K562 (cell line): Measurements from ENCODE around the gene CHST10. TPM values are rescaled to one million over a fixed set of nuclear protein-coding genes. Genes with fewer than 3 reads are reported as not detected.
"Not testable (repeated sequence)": the region's sequence is repeated elsewhere in the genome, so short reads cannot be mapped to it uniquely, and the experiment has no call there.

Experiments
- ATAC-seq: fragments of 200-7000 bp; cut with Tn5 transposase; 3 replicates; pipeline ENCODE4 v1.9.1; 2020; ENCODE audit warnings: moderate library complexity
- BruUV-seq: library from RNA; stranded (reverse); fragments of 400-500 nt; replicated peaks from 2 replicates; lab custom pipeline; 2021; lab: Mats Ljungman, UMichigan
- CTCF ChIA-PET: fragments of 300-600 bp; formaldehyde crosslinking; extraction: SDS; loops from one replicate; lab custom pipeline; 2021; ENCODE audit warnings: low intra/inter-chr PET ratio; lab: Yijun Ruan, JAX
- POLR2A ChIA-PET: fragments of 300-600, 350-650 bp; sonication (Branson Sonifier 250); formaldehyde crosslinking; extraction: SDS; loops from one replicate; lab custom pipeline; 2021; ENCODE audit warnings: antibody characterized with exemption, inconsistent platforms; lab: Yijun Ruan, JAX
- DNase-seq, 4 experiments: peaks; one replicate each; pipeline versions ENCODE4 v3.0.0 to v3.0.0-alpha.2; 2011 to 2018; ENCODE audit warnings: low spot score in 3 of 4, mixed read lengths in 3 of 4; ENCODE audit errors: extremely low read depth in 1 of 4
- FAIRE-seq: peaks from 2 replicates; lab custom pipeline; 2011; peaks lifted over from hg19 to GRCh38; lab: Jason Lieb, UNC
- H2AFZ ChIP-seq: 2 replicates; pipeline ENCODE4 v1.6.0; 2011; ENCODE audit warnings: low read depth, low read length, control low read depth, inconsistent platforms
- H3K27ac ChIP-seq: fragments of 200-600 bp; 3 replicates; pipeline ENCODE4 v1.8.0; 2011; ENCODE audit warnings: low read depth, mild to moderate bottlenecking, control low read depth, inconsistent platforms, low read length, moderate library complexity, mixed read lengths; ENCODE audit errors: extremely low read depth
- H3K27me3 ChIP-seq, 2 experiments: fragments of 300-600 bp in 1 of 2; 2 replicates in 1 of 2; 3 replicates in 1 of 2; pipeline versions ENCODE4 v1.6.0 to v1.8.0; 2011; ENCODE audit warnings: inconsistent platforms in 2 of 2, low read length in 2 of 2, mild to moderate bottlenecking in 1 of 2, mixed read lengths in 1 of 2, moderate library complexity in 1 of 2; ENCODE audit not compliant: control insufficient read depth in 2 of 2, insufficient read depth in 2 of 2
- H3K36me3 ChIP-seq: fragments of 300-600 bp; 3 replicates; pipeline ENCODE4 v1.8.0; 2011; ENCODE audit warnings: mild to moderate bottlenecking, low read length, inconsistent platforms; ENCODE audit not compliant: control insufficient read depth, insufficient read depth
- H3K4me1 ChIP-seq, 2 experiments: fragments of 200-600 bp in 1 of 2; replicated peaks in 1 of 2; 2 replicates in 1 of 2; 3 replicates in 1 of 2; pipeline versions ENCODE4 v1.5.1 to v1.8.0; 2011; ENCODE audit warnings: inconsistent platforms in 2 of 2, low read length in 2 of 2, mild to moderate bottlenecking in 1 of 2, mixed read lengths in 1 of 2, moderate library complexity in 1 of 2; ENCODE audit not compliant: control insufficient read depth in 2 of 2, insufficient read depth in 2 of 2
- H3K4me2 ChIP-seq: 2 replicates; pipeline ENCODE4 v1.6.1; 2011; ENCODE audit warnings: low read length, control low read depth, inconsistent platforms, mixed read lengths; ENCODE audit not compliant: insufficient read depth
- H3K4me3 ChIP-seq: fragments of 200-600 bp; sonication (generic), shearing (Covaris generic); 2 replicates; pipeline ENCODE4 v1.5.1; 2016; ENCODE audit warnings: control low read depth, inconsistent platforms
- H3K79me2 ChIP-seq: fragments of 200-600 bp; 3 replicates; pipeline ENCODE4 v1.8.0; 2011; ENCODE audit warnings: low read length, inconsistent platforms; ENCODE audit not compliant: control insufficient read depth, insufficient read depth
- H3K9ac ChIP-seq, 2 experiments: 2 replicates each; pipeline versions ENCODE4 v1.6.0 to v1.6.1; 2011; ENCODE audit warnings: low read depth in 2 of 2, low read length in 2 of 2, control low read depth in 1 of 2, inconsistent platforms in 1 of 2, mild to moderate bottlenecking in 1 of 2, mixed read lengths in 1 of 2; ENCODE audit not compliant: insufficient read depth in 1 of 2
- H3K9me1 ChIP-seq: one replicate; pipeline ENCODE4 v1.6.0; 2011; ENCODE audit warnings: inconsistent platforms, mild to moderate bottlenecking, low read length, moderate library complexity; ENCODE audit not compliant: control insufficient read depth, insufficient read depth
- H3K9me3 ChIP-seq: replicated peaks from 2 replicates; pipeline ENCODE4 v1.5.1; 2011; ENCODE audit warnings: low read depth, low read length, inconsistent platforms; ENCODE audit not compliant: control insufficient read depth, insufficient read depth
- H4K20me1 ChIP-seq: replicated peaks from 2 replicates; pipeline ENCODE4 v1.6.1; 2011; ENCODE audit warnings: low read length, inconsistent platforms, mixed read lengths; ENCODE audit not compliant: control insufficient read depth, insufficient read depth
- CBX3 ChIP-seq, 2 experiments: IDR thresholded peaks; 1 replicate in 1 of 2; 2 replicates in 1 of 2; pipeline ENCODE4 v1.6.1; 2012; ENCODE audit warnings: inconsistent platforms in 2 of 2, low read length in 2 of 2, borderline replicate concordance in 1 of 2, control low read depth in 1 of 2
- CBX5 ChIP-seq: IDR thresholded peaks from 2 replicates; pipeline ENCODE4 v1.6.1; 2014; ENCODE audit warnings: low read depth, borderline replicate concordance
- CXXC5 ChIP-seq: fragments of 250-450 bp; sonication (Bioruptor Pico); IDR thresholded peaks from 2 replicates; pipeline ENCODE4 v1.8.0; 2022; ENCODE audit warnings: inconsistent platforms, mild to moderate bottlenecking, moderate library complexity
- NFIC ChIP-seq: fragments of 450-650 bp; IDR thresholded peaks from 2 replicates; pipeline ENCODE4 v1.6.1; 2017; ENCODE audit warnings: mild to moderate bottlenecking, inconsistent platforms
- TRIM28 ChIP-seq: fragments of 450-650 bp; IDR thresholded peaks from 2 replicates; pipeline ENCODE4 v1.6.1; 2017
- UBTF ChIP-seq, 2 experiments: IDR thresholded peaks; 2 replicates each; pipeline ENCODE4 v1.6.1; 2012; ENCODE audit warnings: improper control_type of control experiment in 2 of 2, low read depth in 2 of 2, low read length in 2 of 2, borderline replicate concordance in 1 of 2
- ZNF280A ChIP-seq: fragments of 450-650 bp; IDR thresholded peaks from 2 replicates; pipeline ENCODE4 v1.6.1; 2018; ENCODE audit warnings: mild to moderate bottlenecking, low read depth; ENCODE audit not compliant: partially characterized antibody
- WGBS: fragments of 100-300 bp; shearing (Covaris generic); methylation state at CpG from one replicate; pipeline ENCODE4 v1.1.6; 2016; ENCODE audit warnings: low coverage, mixed read lengths; ENCODE audit not compliant: insufficient coverage; ENCODE audit errors: missing lambda C conversion rate; 5-methylcytosine and 5-hydroxymethylcytosine counted together
- in situ Hi-C: fragments of 300-500 bp; cut with MboI; formaldehyde crosslinking; loops from 4 replicates; pipeline ENCODE4 v1.15.0; 2018; ENCODE audit warnings: inconsistent platforms, mixed read lengths
- intact Hi-C: fragments of 100-400 bp; cut with micrococcal nuclease; formaldehyde crosslinking; loops from 2 replicates; pipeline ENCODE4 v1.14.2; 2022
- polyA plus RNA-seq, 8 experiments: library from polyadenylated mRNA; depleted of rRNA in 4 of 8; stranded (reverse) in 5 of 8; unstranded in 3 of 8; fragments of >200 nt; fragmentation: Nextera tagmentation in 2 of 8; fragmentation: Illumina TruSeq in 1 of 8; extraction: Ambion mirVana in 2 of 8; extraction: Trizol in 1 of 8; gene quantifications; 2 replicates each; pipeline versions ENCODE4 v1.2.1 to v1.2.3, GENCODE V29; 2011 to 2014; ENCODE audit warnings: inconsistent platforms in 1 of 8, missing spikeins in 1 of 8
- total RNA-seq, 7 experiments: library from RNA; depleted of rRNA in 6 of 7; stranded (reverse); fragments of >200 nt in 6 of 7; fragmentation: Illumina TruSeq in 2 of 7; extraction: Trizol in 2 of 7; gene quantifications; 2 replicates each; pipeline versions ENCODE4 v1.2.1 to v1.2.3, GENCODE V29; 2011 to 2021; ENCODE audit warnings: low replicate concordance in 1 of 7

CHST10 gene
- total and polyA plus RNA-seq, 9 of the 15 experiments (the other 6 are each of a cell fraction or from before 2014, with no cell fraction given), result 1.3 to 30.9 (median 19.3) TPM

- no peaks in the 10 kb centered on the region for H4K20me1 ChIP-seq
- POLR2A ChIA-PET, result no interaction called here
- 12% methylated on average over 3 of the region's 3 CpGs for WGBS
- in situ Hi-C loops (no loop called here), intact Hi-C loops (no loop called here)
- H3K9me3 ChIP-seq, result no peaks in the 10 kb centered on the region
- no peaks in the 10 kb centered on the region for H3K36me3 ChIP-seq
- H3K9me1 ChIP-seq, result no peaks in the 10 kb centered on the region
- TF ChIP-seq NFIC (peak; percentile 44), UBTF (IDR thresholded peaks at IDR 0.05; ENCODE audit: borderline replicate concordance in 1 of 2, low read depth in 2 of 2, low read length in 2 of 2) (no peak)
- peak in 1 of 4 experiments; percentile 16 for DNase-seq
- H3K4me3 ChIP-seq, result no peak overlapping the region
- CTCF ChIA-PET, result no interaction called here
- H3K4me1 ChIP-seq, result no peaks in the 10 kb centered on the region
- no peaks in the 10 kb centered on the region for H3K27me3 ChIP-seq
- no peak overlapping the region for H3K27ac ChIP-seq
- H2AFZ ChIP-seq, result no peak overlapping the region
- H3K9ac ChIP-seq, result no peak overlapping the region
- no peak for FAIRE-seq
- H3K79me2 ChIP-seq, result no peaks in the 10 kb centered on the region
- no peak overlapping the region for H3K4me2 ChIP-seq
- no TSS peak for BruUV-seq
- no peak for ATAC-seq
Measured at GRCh38 chr2:100365434-100365833, 52.0 kb downstream of the CHST10 start.

GRCh38 chr2:100362269-100362668 is 55.2 kb downstream of the CHST10 start:
- H3K27me3 ChIP-seq, H4K20me1 ChIP-seq, intact Hi-C loops, H3K9me3 ChIP-seq, H2AFZ ChIP-seq, POLR2A ChIA-PET, H3K4me1 ChIP-seq, CTCF ChIA-PET, in situ Hi-C loops, H3K36me3 ChIP-seq, H3K9ac ChIP-seq, H3K27ac ChIP-seq, H3K4me3 ChIP-seq, ATAC-seq, H3K79me2 ChIP-seq, FAIRE-seq, H3K9me1 ChIP-seq, H3K4me2 ChIP-seq, BruUV-seq, DNase-seq: not testable (repeated sequence)
- 40% methylated on average over 7 of the region's 7 CpGs for WGBS
- TF ChIP-seq CBX5, result peak; percentile 90
- peak; percentile 47; the same call in 1 of the 2 replicates for TF ChIP-seq TRIM28
- TF ChIP-seq CBX3 (IDR thresholded peaks at IDR 0.05; ENCODE audit: borderline replicate concordance in 1 of 2, low read length in 2 of 2), result peak in 1 of 2 experiments; percentile 57; a peak in 1 of 3 replicates
- TF ChIP-seq ZNF280A, result peak; percentile 70
- TF ChIP-seq CXXC5 (CRISPR knock-in tag), result 0 out of 2 replicates have a peak, but pooled peaks have one; percentile 15
